Measurements from ENCODE around the gene DRD3. TPM values are rescaled to one million over a fixed set of nuclear protein-coding genes. Genes with fewer than 3 reads are reported as not detected.

The DRD3 gene
- polyA plus RNA-seq, 1 of the 3 experiments (the other 2 are of a cell fraction) = not detected

DNA sequence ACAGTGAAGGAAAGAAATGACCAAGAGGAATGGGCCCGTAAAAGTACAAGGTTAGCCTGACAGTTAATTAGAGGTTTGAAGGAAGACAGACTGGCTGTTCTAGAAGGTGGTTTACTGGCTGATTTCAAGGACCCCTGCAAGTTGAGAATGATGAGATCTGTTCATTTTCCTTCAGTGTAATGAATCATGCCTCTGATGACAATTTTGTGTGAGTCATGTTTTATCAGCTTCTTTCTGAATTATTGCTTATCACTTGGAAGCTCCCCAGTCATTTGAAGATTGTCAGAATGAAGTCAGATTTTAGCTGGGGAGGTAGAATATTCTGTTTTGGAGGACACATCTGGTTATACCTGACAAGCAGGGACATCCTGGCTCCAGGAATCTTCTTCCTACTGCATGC, 50.6 kb downstream of the DRD3 start:
- 35% methylated on average over 1 of the region's 1 CpG for WGBS (ENCODE audit: low lambda C conversion rate)
- no peaks in the 10 kb centered on the region for H3K27me3 ChIP-seq (ENCODE audit: insufficient read depth)
- no peak overlapping the region for H3K4me2 ChIP-seq
- H3K9me2 ChIP-seq = no peaks in the 10 kb centered on the region
- peaks cover 0 to 4% of the 10 kb centered on the region in 2 experiments; a peak in 1 of 4 replicates for H3K4me1 ChIP-seq (ENCODE audit: control insufficient read depth in 1 of 2, insufficient read depth in 2 of 2, low read depth in 1 of 2, low read length in 1 of 2)
- no peaks in the 10 kb centered on the region for H3K79me2 ChIP-seq (ENCODE audit: insufficient read depth)
- no peak overlapping the region for H3K4me3 ChIP-seq (ENCODE audit: low read depth in 2 of 2, low read length in 1 of 2)
- ChIA-PET POLR2A (no interaction called here), CTCF (interaction anchor here (0.7 kb wide), 1 partner anchor 31 kb away, joined by 3 read pairs; no protein-coding TSS in a partner anchor)
- H3K27ac ChIP-seq (ENCODE audit: low read depth in 2 of 2, low read length in 1 of 2) = no peak overlapping the region
- no peaks in the 10 kb centered on the region for H3K36me3 ChIP-seq (replicated peaks in 1 of 2; ENCODE audit: control insufficient read depth in 1 of 2, insufficient read depth in 2 of 2, low read length in 1 of 2)
- H2AFZ ChIP-seq (ENCODE audit: low read depth) = no peak overlapping the region
- H3K9ac ChIP-seq = no peak overlapping the region
- TF ChIP-seq, protein P1, sequence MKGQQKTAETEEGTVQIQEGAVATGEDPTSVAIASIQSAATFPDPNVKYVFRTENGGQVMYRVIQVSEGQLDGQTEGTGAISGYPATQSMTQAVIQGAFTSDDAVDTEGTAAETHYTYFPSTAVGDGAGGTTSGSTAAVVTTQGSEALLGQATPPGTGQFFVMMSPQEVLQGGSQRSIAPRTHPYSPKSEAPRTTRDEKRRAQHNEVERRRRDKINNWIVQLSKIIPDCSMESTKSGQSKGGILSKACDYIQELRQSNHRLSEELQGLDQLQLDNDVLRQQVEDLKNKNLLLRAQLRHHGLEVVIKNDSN (IDR thresholded peaks at IDR 0.05; ENCODE audit: borderline replicate concordance, low read depth) = no peak
- TF ChIP-seq FOSL2 (IDR thresholded peaks at IDR 0.05; ENCODE audit: borderline replicate concordance, low read depth) (peak; percentile 45; the same call in 1 of the 2 replicates), RCOR1 (IDR thresholded peaks at IDR 0.05; ENCODE audit: low read length) (no peak), SMC3 (IDR thresholded peaks at IDR 0.05; ENCODE audit: low read depth, low read length) (no peak), GATA2 (CRISPR knock-in tag; IDR thresholded peaks at IDR 0.05) (no peak), FOXJ3 (CRISPR knock-in tag; IDR thresholded peaks at IDR 0.05) (no peak), CHD2 (IDR thresholded peaks at IDR 0.05; ENCODE audit: low read length, partially characterized antibody) (no peak), PBX3 (IDR thresholded peaks at IDR 0.05) (peak; percentile 67), RFX5 (IDR thresholded peaks at IDR 0.05; ENCODE audit: low read length) (no peak), POLR2AphosphoS5 (IDR thresholded peaks at IDR 0.05; ENCODE audit: low read depth, low read length) (no peak), ZBTB33 (IDR thresholded peaks at IDR 0.05; ENCODE audit: borderline replicate concordance, low read depth) (no peak), TCF12 (IDR thresholded peaks at IDR 0.05) (peak; percentile 69; the same call in 1 of the 2 replicates), EZH2phosphoT487 (IDR thresholded peaks at IDR 0.05; ENCODE audit: borderline replicate concordance, low read depth) (no peak), SIN3A (IDR thresholded peaks at IDR 0.05; ENCODE audit: borderline replicate concordance, low read depth, low read length) (no peak)
- TF ChIP-seq, protein P2, sequence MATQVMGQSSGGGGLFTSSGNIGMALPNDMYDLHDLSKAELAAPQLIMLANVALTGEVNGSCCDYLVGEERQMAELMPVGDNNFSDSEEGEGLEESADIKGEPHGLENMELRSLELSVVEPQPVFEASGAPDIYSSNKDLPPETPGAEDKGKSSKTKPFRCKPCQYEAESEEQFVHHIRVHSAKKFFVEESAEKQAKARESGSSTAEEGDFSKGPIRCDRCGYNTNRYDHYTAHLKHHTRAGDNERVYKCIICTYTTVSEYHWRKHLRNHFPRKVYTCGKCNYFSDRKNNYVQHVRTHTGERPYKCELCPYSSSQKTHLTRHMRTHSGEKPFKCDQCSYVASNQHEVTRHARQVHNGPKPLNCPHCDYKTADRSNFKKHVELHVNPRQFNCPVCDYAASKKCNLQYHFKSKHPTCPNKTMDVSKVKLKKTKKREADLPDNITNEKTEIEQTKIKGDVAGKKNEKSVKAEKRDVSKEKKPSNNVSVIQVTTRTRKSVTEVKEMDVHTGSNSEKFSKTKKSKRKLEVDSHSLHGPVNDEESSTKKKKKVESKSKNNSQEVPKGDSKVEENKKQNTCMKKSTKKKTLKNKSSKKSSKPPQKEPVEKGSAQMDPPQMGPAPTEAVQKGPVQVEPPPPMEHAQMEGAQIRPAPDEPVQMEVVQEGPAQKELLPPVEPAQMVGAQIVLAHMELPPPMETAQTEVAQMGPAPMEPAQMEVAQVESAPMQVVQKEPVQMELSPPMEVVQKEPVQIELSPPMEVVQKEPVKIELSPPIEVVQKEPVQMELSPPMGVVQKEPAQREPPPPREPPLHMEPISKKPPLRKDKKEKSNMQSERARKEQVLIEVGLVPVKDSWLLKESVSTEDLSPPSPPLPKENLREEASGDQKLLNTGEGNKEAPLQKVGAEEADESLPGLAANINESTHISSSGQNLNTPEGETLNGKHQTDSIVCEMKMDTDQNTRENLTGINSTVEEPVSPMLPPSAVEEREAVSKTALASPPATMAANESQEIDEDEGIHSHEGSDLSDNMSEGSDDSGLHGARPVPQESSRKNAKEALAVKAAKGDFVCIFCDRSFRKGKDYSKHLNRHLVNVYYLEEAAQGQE (IDR thresholded peaks at IDR 0.05; ENCODE audit: low read depth, low read length) = no peak
- H3F3A ChIP-seq (replicated peaks; ENCODE audit: insufficient read depth) = no peaks in the 10 kb centered on the region
- H4K20me1 ChIP-seq (ENCODE audit: insufficient read depth) = no peaks in the 10 kb centered on the region
- no peaks in the 10 kb centered on the region for H3K9me3 ChIP-seq
- DNase-seq = no peak

All from SK-N-SH (cell line).